Mucosa of descending colon (tissue), 3 donors: Measurements from ENCODE around the gene SDR42E2. TPM values are rescaled to one million over a fixed set of nuclear protein-coding genes. Genes with fewer than 3 reads are reported as not detected.

Experiments used
- ATAC-seq: fragments of 200-7000 bp; cut with Tn5 transposase; one replicate; pipeline ENCODE4 v1.9.1; 2020; ENCODE audit warnings: mild to moderate bottlenecking, moderate library complexity
- DNase-seq, 3 donors: peaks; one replicate each; pipeline ENCODE4 v3.0.0-alpha.2; 2020
- H3K36me3 ChIP-seq: fragments of 200-600 bp; one replicate; pipeline ENCODE4 v1.8.0; 2021; ENCODE audit warnings: low read depth, mild to moderate bottlenecking
- H3K4me1 ChIP-seq: fragments of 200-600 bp; one replicate; pipeline ENCODE4 v1.8.0; 2021; ENCODE audit warnings: low read depth, mild to moderate bottlenecking
- H3K4me3 ChIP-seq: fragments of 200-600 bp; one replicate; pipeline ENCODE4 v1.8.0; 2021; ENCODE audit warnings: mild to moderate bottlenecking
- H3K9me3 ChIP-seq: fragments of 200-600 bp; one replicate; pipeline ENCODE4 v1.8.0; 2021; ENCODE audit warnings: mild to moderate bottlenecking
- intact Hi-C, 2 donors: fragments of 100-400 bp; cut with DNase I in 1 of 2; cut with micrococcal nuclease in 1 of 2; formaldehyde crosslinking; loops; one replicate each; pipeline versions ENCODE4 v1.11.0 to v1.11.1; 2022; cut with DNase I, micrococcal nuclease
- total RNA-seq, 3 donors: library from RNA; stranded (reverse); fragmentation: NEBNext Ultra II Directional in 2 of 3; extraction: Animal tissue kit (Norgen Biotek cat#: 25700) in 2 of 3; gene quantifications; one replicate each; pipeline versions ENCODE4 v1.2.1 to v1.2.4, GENCODE V29; 2021 to 2023
- TF ChIP-seq, protein P1 (sequence below): fragments of 200-600 bp; IDR thresholded peaks from one replicate; pipeline ENCODE4 v1.8.0; 2022; ENCODE audit warnings: antibody characterized with exemption, mild to moderate bottlenecking
- donor health status: DM: no; HTN: no; CAD: no; lungs with moderate emphysema.
- donor health status: DM: no; HTN: no; CAD: no.
- donor health status: DM: no; HTN: yes; CAD: no.

SDR42E2 gene
- total RNA-seq, 3 donors from 2014 or later, result not detected

DNA sequence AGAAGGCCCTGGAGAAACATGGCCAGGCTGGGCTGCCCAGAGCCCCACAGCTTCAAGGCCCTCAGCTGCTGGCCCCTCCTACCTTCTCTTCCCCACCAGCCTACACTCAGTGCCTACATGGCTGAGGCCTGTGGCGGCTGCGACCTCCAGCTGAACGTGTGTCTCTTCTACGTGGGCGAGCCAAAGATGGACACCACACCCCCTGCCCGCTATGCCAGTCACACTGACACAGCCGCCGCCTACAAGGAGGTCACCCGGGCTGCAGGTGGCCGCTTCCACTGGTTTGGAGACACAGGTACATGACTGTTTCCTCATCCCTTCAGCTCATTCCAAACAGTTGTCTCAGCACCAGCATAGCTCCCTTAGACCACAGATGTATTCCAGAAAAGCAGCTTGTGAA lies 29.5 kb upstream of the SDR42E2 start:
- no peak overlapping the region for H3K4me3 ChIP-seq
- DNase-seq (no peak), ATAC-seq (no peak)
- H3K36me3 ChIP-seq, result no peaks in the 10 kb centered on the region
- intact Hi-C loops, result no loop called here
- H3K4me1 ChIP-seq, result no peaks in the 10 kb centered on the region
- TF ChIP-seq, protein P1, sequence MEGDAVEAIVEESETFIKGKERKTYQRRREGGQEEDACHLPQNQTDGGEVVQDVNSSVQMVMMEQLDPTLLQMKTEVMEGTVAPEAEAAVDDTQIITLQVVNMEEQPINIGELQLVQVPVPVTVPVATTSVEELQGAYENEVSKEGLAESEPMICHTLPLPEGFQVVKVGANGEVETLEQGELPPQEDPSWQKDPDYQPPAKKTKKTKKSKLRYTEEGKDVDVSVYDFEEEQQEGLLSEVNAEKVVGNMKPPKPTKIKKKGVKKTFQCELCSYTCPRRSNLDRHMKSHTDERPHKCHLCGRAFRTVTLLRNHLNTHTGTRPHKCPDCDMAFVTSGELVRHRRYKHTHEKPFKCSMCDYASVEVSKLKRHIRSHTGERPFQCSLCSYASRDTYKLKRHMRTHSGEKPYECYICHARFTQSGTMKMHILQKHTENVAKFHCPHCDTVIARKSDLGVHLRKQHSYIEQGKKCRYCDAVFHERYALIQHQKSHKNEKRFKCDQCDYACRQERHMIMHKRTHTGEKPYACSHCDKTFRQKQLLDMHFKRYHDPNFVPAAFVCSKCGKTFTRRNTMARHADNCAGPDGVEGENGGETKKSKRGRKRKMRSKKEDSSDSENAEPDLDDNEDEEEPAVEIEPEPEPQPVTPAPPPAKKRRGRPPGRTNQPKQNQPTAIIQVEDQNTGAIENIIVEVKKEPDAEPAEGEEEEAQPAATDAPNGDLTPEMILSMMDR, result no peak
- H3K9me3 ChIP-seq, result no peaks in the 10 kb centered on the region

DNA sequence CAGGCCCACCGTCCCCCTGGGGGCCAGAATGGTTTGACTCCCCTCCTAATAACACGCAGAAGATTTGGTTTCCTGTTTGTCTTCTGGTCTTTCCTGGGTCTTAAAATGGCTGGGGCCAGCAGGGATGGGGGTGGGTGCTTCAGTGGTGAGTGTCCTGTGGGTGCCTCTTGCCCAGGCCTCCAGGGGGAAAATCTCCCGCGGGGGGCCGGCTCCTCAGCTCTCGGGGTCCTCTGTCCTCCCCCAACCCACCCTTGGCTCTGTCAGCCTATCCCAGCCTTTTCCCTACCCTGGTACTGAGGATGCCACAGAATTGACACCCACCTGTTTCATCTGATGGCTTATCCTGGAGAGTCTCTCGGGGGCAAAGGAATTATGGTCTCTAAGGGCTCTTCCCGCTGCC lies 23.8 kb upstream of the SDR42E2 start:
- ATAC-seq, result no peak
- DNase-seq, result no peak
- Histone ChIP-seq H3K9me3 (no peaks in the 10 kb centered on the region), H3K36me3 (no peaks in the 10 kb centered on the region), H3K4me3 (no peak overlapping the region), H3K4me1 (no peaks in the 10 kb centered on the region)
- TF ChIP-seq, protein P1, result no peak
- intact Hi-C loops, result no loop called here

DNA sequence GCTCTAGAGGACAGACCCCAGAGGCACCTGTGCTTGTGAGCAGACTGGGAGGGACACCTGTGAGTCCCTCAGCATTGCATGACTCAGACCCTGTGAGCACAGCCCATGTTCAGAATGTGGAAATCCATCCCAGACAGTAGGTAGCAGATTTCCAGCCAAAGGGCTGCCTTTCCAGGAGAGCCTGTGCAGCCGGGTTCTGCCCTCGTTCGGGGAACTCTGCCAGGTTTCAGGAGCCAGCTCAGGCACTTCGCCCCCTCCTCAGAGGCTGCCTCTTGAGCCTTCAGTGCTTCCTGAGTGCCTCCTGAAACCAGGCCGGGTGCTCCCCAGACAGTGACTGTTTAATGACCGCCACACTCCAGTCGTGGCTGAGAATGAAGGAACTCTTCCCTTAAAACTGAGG lies 23.3 kb upstream of the SDR42E2 start:
- intact Hi-C loops, result no loop called here
- ATAC-seq (no peak), DNase-seq (no peak)
- Histone ChIP-seq H3K4me1 (no peaks in the 10 kb centered on the region), H3K4me3 (no peak overlapping the region), H3K9me3 (no peaks in the 10 kb centered on the region), H3K36me3 (no peaks in the 10 kb centered on the region)
- TF ChIP-seq, protein P1, result no peak

DNA sequence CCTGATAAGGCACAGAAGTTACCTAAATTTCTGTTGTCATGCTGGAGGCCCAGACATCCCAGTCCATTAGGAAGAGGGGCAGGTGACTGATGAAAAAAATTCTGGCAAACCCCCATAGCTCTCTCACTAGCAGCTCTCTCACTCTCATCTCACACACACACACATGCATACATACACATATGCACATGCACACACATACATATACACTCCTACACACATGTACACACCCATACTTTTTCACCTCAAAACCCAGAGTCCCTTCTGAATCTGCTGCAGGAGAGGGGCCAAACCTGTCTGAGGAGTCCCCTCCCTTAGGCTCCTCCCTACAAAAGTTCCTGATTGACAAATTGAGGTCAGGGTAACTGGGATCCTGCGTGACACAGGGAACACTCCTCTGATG lies 22.6 kb upstream of the SDR42E2 start:
- no peaks in the 10 kb centered on the region for H3K4me1 ChIP-seq
- H3K9me3 ChIP-seq, result no peaks in the 10 kb centered on the region
- intact Hi-C loops, result no loop called here
- no peak for ATAC-seq
- no peak overlapping the region for H3K4me3 ChIP-seq
- no peaks in the 10 kb centered on the region for H3K36me3 ChIP-seq
- TF ChIP-seq, protein P1, result no peak
- DNase-seq, result no peak

DNA sequence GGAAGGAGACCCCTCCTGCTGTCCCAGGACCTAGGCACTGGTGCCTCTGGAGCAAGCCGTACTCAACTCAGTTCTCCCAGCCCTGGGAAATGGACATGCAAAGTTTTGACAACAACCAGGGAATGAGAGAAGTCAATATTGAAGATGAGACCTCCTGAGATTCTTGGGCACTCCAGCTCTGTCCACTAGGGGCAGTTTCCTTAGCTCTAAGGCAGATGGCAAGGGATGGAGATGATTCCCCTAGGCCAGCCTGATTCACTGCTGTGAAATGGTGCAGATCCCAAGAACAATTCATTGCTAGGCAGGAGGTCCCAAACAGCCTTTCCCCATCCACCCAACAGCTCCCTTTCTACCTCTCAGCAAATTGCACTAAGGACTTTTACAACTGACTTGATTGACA lies 20.5 kb upstream of the SDR42E2 start:
- ATAC-seq (no peak), DNase-seq (peak in 1 of 3 donors; percentile 2)
- intact Hi-C loops, result no loop called here
- Histone ChIP-seq H3K4me1 (no peaks in the 10 kb centered on the region), H3K36me3 (no peaks in the 10 kb centered on the region), H3K4me3 (no peak overlapping the region), H3K9me3 (no peaks in the 10 kb centered on the region)
- TF ChIP-seq, protein P1, result no peak

DNA sequence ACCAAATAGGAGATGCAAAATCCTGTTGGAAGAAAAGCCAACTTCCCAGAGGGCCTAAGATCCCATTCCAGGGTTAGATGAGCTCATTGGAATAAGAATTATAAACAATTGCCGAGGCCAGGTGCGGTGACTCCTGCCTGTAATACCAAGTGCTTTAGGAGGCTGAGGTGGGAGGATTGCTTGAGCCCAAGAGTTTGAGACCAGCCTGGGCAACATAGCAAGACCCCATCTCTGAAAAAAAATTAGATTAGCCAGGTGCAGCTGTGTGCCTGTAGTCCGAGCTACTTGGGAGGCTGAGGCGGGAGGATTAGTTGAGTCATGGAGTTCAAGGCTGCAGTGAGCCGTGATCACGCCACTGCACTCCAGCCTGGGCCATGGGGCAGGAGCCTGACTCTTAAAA lies 17.8 kb upstream of the SDR42E2 start:
- TF ChIP-seq, protein P1, result no peak

More for the DNA sequence above, 17.8 kb upstream of the SDR42E2 start:
- Histone ChIP-seq H3K36me3 (no peaks in the 10 kb centered on the region), H3K9me3 (no peaks in the 10 kb centered on the region), H3K4me3 (no peak overlapping the region), H3K4me1 (no peaks in the 10 kb centered on the region)
- no peak for DNase-seq
- ATAC-seq, result no peak
- intact Hi-C loops, result no loop called here
